Fibroblast of lung (primary cell): ENCODE measurements around the gene KLRF2. TPM values are rescaled to one million over a fixed set of nuclear protein-coding genes. Genes with fewer than 3 reads are reported as not detected.

ENCODE experiments used
- DNase-seq, 2 donors: peaks; one replicate each; pipeline versions ENCODE4 v3.0.0 to v3.0.0-alpha.2; 2010; ENCODE audit warnings: low read depth in 2 of 2
- H2AFZ ChIP-seq: 2 replicates; pipeline ENCODE4 v1.5.1; 2012; ENCODE audit warnings: low read length, control low read depth, inconsistent platforms
- H3K27ac ChIP-seq: 2 replicates; pipeline ENCODE4 v1.5.1; 2011; ENCODE audit warnings: low read length, control low read depth; ENCODE audit not compliant: insufficient read depth
- H3K27me3 ChIP-seq: 2 replicates; pipeline ENCODE4 v1.5.1; 2011; ENCODE audit warnings: mild to moderate bottlenecking, low read length; ENCODE audit not compliant: control insufficient read depth, insufficient read depth
- H3K36me3 ChIP-seq: 2 replicates; pipeline ENCODE4 v1.5.1; 2011; ENCODE audit warnings: low read length; ENCODE audit not compliant: control insufficient read depth, insufficient read depth
- H3K4me1 ChIP-seq: 2 replicates; pipeline ENCODE4 v1.5.1; 2011; ENCODE audit warnings: low read length; ENCODE audit not compliant: control insufficient read depth, insufficient read depth; ENCODE audit errors: extremely low read depth
- H3K4me2 ChIP-seq: 2 replicates; pipeline ENCODE4 v1.5.1; 2011; ENCODE audit warnings: low read length, control low read depth; ENCODE audit not compliant: insufficient read depth; ENCODE audit errors: extremely low read depth
- H3K4me3 ChIP-seq, 4 experiments: fragments of 200-600 bp in 1 of 4; sonication (generic) in 1 of 4; replicated peaks in 1 of 4; 2 replicates each; pipeline ENCODE4 v1.5.1; 2011 to 2016; ENCODE audit warnings: low read length in 4 of 4, low read depth in 3 of 4, mild to moderate bottlenecking in 3 of 4, control low read depth in 2 of 4, inconsistent platforms in 1 of 4, mixed read lengths in 1 of 4; ENCODE audit not compliant: insufficient read depth in 1 of 4; ENCODE audit errors: control extremely low read depth in 1 of 4
- H3K79me2 ChIP-seq: 2 replicates; pipeline ENCODE4 v1.5.1; 2012; ENCODE audit warnings: mild to moderate bottlenecking, low read length, inconsistent platforms; ENCODE audit not compliant: control insufficient read depth, insufficient read depth
- H3K9ac ChIP-seq: 2 replicates; pipeline ENCODE4 v1.5.1; 2011; ENCODE audit warnings: mild to moderate bottlenecking, low read length, control low read depth; ENCODE audit not compliant: insufficient read depth
- H3K9me3 ChIP-seq: 2 replicates; pipeline ENCODE4 v1.5.1; 2012; ENCODE audit warnings: low read depth, low read length; ENCODE audit not compliant: control insufficient read depth, insufficient read depth
- H4K20me1 ChIP-seq: 2 replicates; pipeline ENCODE4 v1.5.1; 2011; ENCODE audit warnings: low read length; ENCODE audit not compliant: control insufficient read depth, insufficient read depth; ENCODE audit errors: extremely low read depth
- EZH2 ChIP-seq: IDR thresholded peaks from 2 replicates; pipeline ENCODE4 v1.5.1; 2012; ENCODE audit warnings: low read length, control low read depth, mild to moderate bottlenecking; ENCODE audit errors: missing control alignments
- polyA plus RNA-seq, 2 donors: library from polyadenylated mRNA; depleted of rRNA in 1 of 2; stranded (reverse) in 1 of 2; unstranded in 1 of 2; fragments of >200 nt; gene quantifications; 2 replicates each; pipeline ENCODE4 v1.2.1, GENCODE V29; 2011 to 2012; ENCODE audit warnings: missing spikeins in 1 of 2
- total RNA-seq: library from RNA; depleted of rRNA; stranded (reverse); fragments of >200 nt; gene quantifications from 2 replicates; pipeline ENCODE4 v1.2.1, GENCODE V29; 2014
- TF ChIP-seq, protein P1 (sequence below), 2 donors: IDR thresholded peaks in 1 of 2; conservative IDR thresholded peaks in 1 of 2; 1 replicate in 1 of 2; 2 replicates in 1 of 2; pipeline ENCODE4 v1.5.1; 2011 to 2012; ENCODE audit warnings: low read length in 2 of 2, control low read depth in 1 of 2, inconsistent platforms in 1 of 2, low read depth in 1 of 2, mild to moderate bottlenecking in 1 of 2

Gene KLRF2
- total and polyA plus RNA-seq, 2 donors (not counting 1 experiment from before 2014, with no cell fraction given) = not detected

DNA sequence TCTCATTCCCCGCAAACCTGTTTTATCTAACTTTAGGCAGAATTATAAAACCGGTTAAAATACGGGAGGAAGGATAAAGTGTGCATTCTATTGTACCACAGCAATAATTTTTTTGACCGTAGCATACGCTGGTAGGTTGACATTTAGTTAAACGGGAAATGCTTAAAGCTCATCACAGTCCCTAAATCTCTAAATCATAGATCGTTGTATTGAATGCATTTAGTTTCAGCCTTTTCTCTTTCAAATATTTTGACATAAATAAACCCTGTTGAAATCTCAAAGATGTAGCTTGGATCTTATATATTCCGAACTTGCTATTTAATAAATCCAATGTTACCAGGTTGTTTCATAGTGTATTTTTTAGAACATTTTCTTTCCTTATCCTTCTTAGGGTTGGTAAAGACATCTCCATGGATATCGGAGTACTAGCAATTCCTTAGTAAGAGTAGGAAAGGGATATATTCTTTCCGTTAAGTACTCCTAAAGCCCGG, 12.9 kb upstream of the KLRF2 start:
- no peaks in the 10 kb centered on the region for H3K4me1 ChIP-seq
- no peaks in the 10 kb centered on the region for H3K79me2 ChIP-seq
- peak overlapping the region; percentile 41 to 91 (median 50) for H3K4me3 ChIP-seq
- peak overlapping the region; percentile 72 for H3K27ac ChIP-seq
- H3K4me2 ChIP-seq = no peak overlapping the region
- no peaks in the 10 kb centered on the region for H3K27me3 ChIP-seq
- TF ChIP-seq, protein P1, sequence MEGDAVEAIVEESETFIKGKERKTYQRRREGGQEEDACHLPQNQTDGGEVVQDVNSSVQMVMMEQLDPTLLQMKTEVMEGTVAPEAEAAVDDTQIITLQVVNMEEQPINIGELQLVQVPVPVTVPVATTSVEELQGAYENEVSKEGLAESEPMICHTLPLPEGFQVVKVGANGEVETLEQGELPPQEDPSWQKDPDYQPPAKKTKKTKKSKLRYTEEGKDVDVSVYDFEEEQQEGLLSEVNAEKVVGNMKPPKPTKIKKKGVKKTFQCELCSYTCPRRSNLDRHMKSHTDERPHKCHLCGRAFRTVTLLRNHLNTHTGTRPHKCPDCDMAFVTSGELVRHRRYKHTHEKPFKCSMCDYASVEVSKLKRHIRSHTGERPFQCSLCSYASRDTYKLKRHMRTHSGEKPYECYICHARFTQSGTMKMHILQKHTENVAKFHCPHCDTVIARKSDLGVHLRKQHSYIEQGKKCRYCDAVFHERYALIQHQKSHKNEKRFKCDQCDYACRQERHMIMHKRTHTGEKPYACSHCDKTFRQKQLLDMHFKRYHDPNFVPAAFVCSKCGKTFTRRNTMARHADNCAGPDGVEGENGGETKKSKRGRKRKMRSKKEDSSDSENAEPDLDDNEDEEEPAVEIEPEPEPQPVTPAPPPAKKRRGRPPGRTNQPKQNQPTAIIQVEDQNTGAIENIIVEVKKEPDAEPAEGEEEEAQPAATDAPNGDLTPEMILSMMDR (conservative IDR thresholded peaks at IDR 0.05 in 1 of 2, IDR thresholded peaks at IDR 0.05 in 1 of 2; ENCODE audit: low read depth in 1 of 2, low read length in 2 of 2) = no peak
- no peak for TF ChIP-seq EZH2
- no peaks in the 10 kb centered on the region for H4K20me1 ChIP-seq
- peak in 1 of 2 donors; percentile 29 for DNase-seq
- no peaks in the 10 kb centered on the region for H3K9me3 ChIP-seq
- H3K36me3 ChIP-seq = no peaks in the 10 kb centered on the region
- no peak overlapping the region for H2AFZ ChIP-seq
- no peak overlapping the region for H3K9ac ChIP-seq

DNA sequence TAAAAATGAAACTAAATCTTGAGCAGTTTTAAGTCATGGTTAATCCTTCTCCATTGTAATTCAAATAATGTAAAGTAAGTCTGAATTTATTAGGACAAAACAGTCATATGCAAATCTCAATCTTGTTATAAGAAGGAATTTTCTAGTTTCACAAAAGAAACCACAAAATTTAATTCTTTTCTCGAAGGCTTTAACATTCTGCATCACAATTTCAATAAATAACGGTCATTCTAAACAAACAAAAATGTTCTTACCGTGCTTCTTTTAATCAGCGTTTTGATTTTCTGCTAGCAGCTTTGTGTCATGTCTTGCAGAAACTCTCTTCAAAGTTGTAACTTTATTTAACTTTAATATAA, 12.4 kb upstream of the KLRF2 start:
- H2AFZ ChIP-seq = peak overlapping the region; percentile 68
- no peak for DNase-seq
- H3K9ac ChIP-seq = peak overlapping the region; percentile 20

DNA sequence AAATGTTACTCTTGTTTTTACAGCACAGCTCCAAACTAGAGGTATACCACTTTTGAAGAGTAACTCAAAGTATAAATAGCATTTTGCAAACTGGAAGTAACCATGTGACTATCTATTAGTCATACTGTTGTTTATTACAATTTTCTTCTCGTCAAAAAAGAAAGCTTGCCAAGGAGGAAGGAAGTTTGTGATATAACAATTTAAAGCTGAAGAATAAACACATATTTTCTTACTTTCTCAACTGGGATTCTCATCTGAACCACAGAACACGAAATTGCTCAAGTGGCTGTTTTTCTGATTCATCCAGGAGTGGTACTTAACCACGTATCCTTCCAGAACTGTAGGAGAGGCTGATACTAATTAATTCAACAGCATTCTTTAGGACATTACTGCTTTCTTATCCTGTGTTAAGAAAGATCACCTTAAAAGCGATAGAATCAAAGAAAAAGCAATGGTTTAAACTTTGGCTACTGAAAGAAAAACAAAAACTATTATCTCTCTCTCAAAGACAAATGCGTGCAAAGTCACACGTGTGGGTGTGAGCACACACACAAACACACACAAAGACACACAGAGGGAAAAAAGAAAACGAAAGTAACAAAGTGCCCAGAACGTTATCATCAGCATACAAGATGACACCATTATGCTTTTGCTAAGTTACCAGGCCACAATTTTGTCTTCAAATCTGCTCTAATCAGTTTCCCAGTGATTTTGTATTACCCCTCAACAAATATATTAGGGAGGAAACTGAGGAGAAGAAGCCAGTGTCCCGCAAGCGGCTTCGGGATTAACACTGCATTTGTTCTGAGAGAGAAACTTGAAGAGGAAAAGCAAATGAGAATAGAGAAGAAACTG, 11.8 kb upstream of the KLRF2 start, which contains the start of gene CLEC2B:
TSS of gene CLEC2B (minus strand) at position 48 of the 855 bp plus-strand sequence.
- Histone ChIP-seq H3K27ac (peak within 1 kb of the TSS; percentile 72), H3K9me3 (no peaks in the 10 kb centered on the region), H2AFZ (peak within 1 kb of the TSS; percentile 68), H3K36me3 (no peaks in the 10 kb centered on the region), H3K4me3 (peak within 1 kb of the TSS; percentile 41 to 91 (median 50)), H4K20me1 (no peaks in the 10 kb centered on the region), H3K79me2 (no peaks in the 10 kb centered on the region), H3K27me3 (no peaks in the 10 kb centered on the region), H3K4me1 (no peaks in the 10 kb centered on the region), H3K9ac (peak within 1 kb of the TSS; percentile 29), H3K4me2 (peak within 1 kb of the TSS; percentile 73)
- DNase-seq = peak; percentile 78 to 90
- no peak for TF ChIP-seq EZH2
- TF ChIP-seq, protein P1 (conservative IDR thresholded peaks at IDR 0.05 in 1 of 2, IDR thresholded peaks at IDR 0.05 in 1 of 2; ENCODE audit: low read depth in 1 of 2, low read length in 2 of 2) = no peak

More for the DNA sequence above, 12.4 kb upstream of the KLRF2 start:
- Histone ChIP-seq H3K27ac (peak overlapping the region; percentile 72), H4K20me1 (no peaks in the 10 kb centered on the region), H3K4me1 (no peaks in the 10 kb centered on the region), H3K79me2 (no peaks in the 10 kb centered on the region), H3K9me3 (no peaks in the 10 kb centered on the region), H3K4me2 (peak overlapping the region; percentile 73), H3K4me3 (peak overlapping the region; percentile 41 to 91 (median 50)), H3K36me3 (no peaks in the 10 kb centered on the region), H3K27me3 (no peaks in the 10 kb centered on the region)
- TF ChIP-seq EZH2 = no peak
- TF ChIP-seq, protein P1 (conservative IDR thresholded peaks at IDR 0.05 in 1 of 2, IDR thresholded peaks at IDR 0.05 in 1 of 2; ENCODE audit: low read depth in 1 of 2, low read length in 2 of 2) = no peak
